CD8-positive, alpha-beta memory T cell (primary cell): ENCODE measurements around the gene AGL. TPM values are rescaled to one million over a fixed set of nuclear protein-coding genes. Genes with fewer than 3 reads are reported as not detected.

ENCODE experiments used
- CTCF ChIA-PET: fragments of 350-600 bp; sonication (Branson Sonifier 250); formaldehyde crosslinking; loops from one replicate; lab custom pipeline; 2021; ENCODE audit warnings: antibody characterized with exemption; lab: Charles Lee
- POLR2A ChIA-PET: fragments of 350-600 bp; sonication (Branson Sonifier 250); formaldehyde crosslinking; loops from one replicate; lab custom pipeline; 2021; ENCODE audit warnings: antibody characterized with exemption; lab: Charles Lee
- DNase-seq, 5 donors: peaks; one replicate each; pipeline versions ENCODE4 v3.0.0 to v3.0.0-alpha.2; 2020 to 2022; ENCODE audit warnings: mixed read lengths in 1 of 5
- H3K27ac ChIP-seq: one replicate; pipeline ENCODE4 v1.7.0; 2013; ENCODE audit warnings: low read depth, mild to moderate bottlenecking, low read length, moderate library complexity
- H3K27me3 ChIP-seq: 2 replicates; pipeline ENCODE4 v1.7.0; 2013; ENCODE audit warnings: low read length, mild to moderate bottlenecking; ENCODE audit not compliant: insufficient read depth, poor library complexity, severe bottlenecking
- H3K36me3 ChIP-seq: 2 replicates; pipeline ENCODE4 v1.7.0; 2013; ENCODE audit warnings: mild to moderate bottlenecking, low read length, moderate library complexity; ENCODE audit not compliant: insufficient read depth
- H3K4me1 ChIP-seq: 2 replicates; pipeline ENCODE4 v1.7.0; 2013; ENCODE audit warnings: mild to moderate bottlenecking, low read length, moderate library complexity; ENCODE audit not compliant: insufficient read depth
- H3K4me3 ChIP-seq: 2 replicates; pipeline ENCODE4 v1.7.0; 2013; ENCODE audit warnings: mild to moderate bottlenecking, low read length
- H3K9me3 ChIP-seq: 2 replicates; pipeline ENCODE4 v1.7.0; 2013; ENCODE audit warnings: mild to moderate bottlenecking, low read length
- H3K27ac Mint-ChIP-seq, 8 donors: one replicate each; pipeline ENCODE4 v1.8.0; 2020 to 2021; ENCODE audit warnings: mixed read lengths in 8 of 8, mild to moderate bottlenecking in 6 of 8, inconsistent platforms in 3 of 8, moderate library complexity in 3 of 8
- H3K27me3 Mint-ChIP-seq, 2 donors: one replicate each; pipeline ENCODE4 v1.8.0; 2020 to 2021; ENCODE audit warnings: mixed read lengths in 2 of 2, mild to moderate bottlenecking in 1 of 2, moderate library complexity in 1 of 2
- H3K36me3 Mint-ChIP-seq, 3 donors: one replicate each; pipeline ENCODE4 v1.8.0; 2020 to 2021; ENCODE audit warnings: mixed read lengths in 3 of 3, inconsistent platforms in 1 of 3, mild to moderate bottlenecking in 1 of 3
- H3K4me1 Mint-ChIP-seq, 3 donors: one replicate each; pipeline ENCODE4 v1.8.0; 2020 to 2021; ENCODE audit warnings: mixed read lengths in 3 of 3, inconsistent platforms in 1 of 3, mild to moderate bottlenecking in 1 of 3
- H3K4me3 Mint-ChIP-seq, 7 donors: one replicate each; pipeline ENCODE4 v1.8.0; 2020 to 2021; ENCODE audit warnings: mixed read lengths in 7 of 7, mild to moderate bottlenecking in 6 of 7, moderate library complexity in 4 of 7, inconsistent platforms in 2 of 7
- H3K9me3 Mint-ChIP-seq, 5 donors: one replicate each; pipeline ENCODE4 v1.8.0; 2020 to 2022; ENCODE audit warnings: mixed read lengths in 5 of 5, mild to moderate bottlenecking in 3 of 5, moderate library complexity in 2 of 5, inconsistent platforms in 1 of 5
- polyA plus RNA-seq: library from polyadenylated mRNA; unstranded; fragments of 300-500 nt; fragmentation: Illumina TruSeq; gene quantifications from one replicate; pipeline ENCODE4 v1.2.3, GENCODE V29; 2021
- total RNA-seq, 2 experiments: library from RNA; stranded (reverse); gene quantifications; one replicate each; pipeline ENCODE4 v1.2.3, GENCODE V29; 2021

The AGL gene
- 10 to 100 TPM; 16.4 TPM for total RNA-seq
- 8.0 TPM for polyA plus RNA-seq

DNA sequence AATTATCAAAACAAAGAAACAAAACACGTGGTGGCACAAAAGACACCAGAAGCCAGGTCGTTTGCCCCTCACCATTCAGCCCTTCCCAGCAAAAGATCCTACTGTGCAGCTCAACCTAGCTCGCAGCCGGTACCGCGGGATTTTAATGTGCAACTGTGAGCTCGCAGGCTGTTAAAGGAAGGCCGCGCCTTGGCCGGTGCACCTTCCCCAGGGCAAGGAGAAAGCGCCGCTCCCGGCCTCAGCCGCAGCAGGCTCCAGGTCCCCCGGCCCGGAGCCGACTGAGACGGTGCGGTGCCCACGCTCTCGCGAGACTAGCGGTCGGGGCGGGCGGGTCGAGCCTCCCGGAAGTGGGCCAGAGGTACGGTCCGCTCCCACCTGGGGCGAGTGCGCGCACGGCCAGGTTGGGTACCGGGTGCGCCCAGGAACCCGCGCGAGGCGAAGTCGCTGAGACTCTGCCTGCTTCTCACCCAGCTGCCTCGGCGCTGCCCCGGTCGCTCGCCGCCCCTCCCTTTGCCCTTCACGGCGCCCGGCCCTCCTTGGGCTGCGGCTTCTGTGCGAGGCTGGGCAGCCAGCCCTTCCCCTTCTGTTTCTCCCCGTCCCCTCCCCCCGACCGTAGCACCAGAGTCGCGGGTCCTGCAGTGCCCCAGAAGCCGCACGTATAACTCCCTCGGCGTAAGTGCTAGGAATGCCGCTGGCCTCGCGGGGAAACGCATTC lies at the start of gene AGL:
Gene AGL (plus strand): TSS at position 618 of the 715 bp plus-strand sequence. CDS start 682 bp downstream, outside the sequence.
- H3K9me3 Mint-ChIP-seq = no peaks in the 10 kb centered on the region
- H3K27ac Mint-ChIP-seq = peak within 1 kb of the TSS; percentile 70 to 100 (median 96)
- peak within 1 kb of the TSS; percentile 66 for H3K27ac ChIP-seq
- ChIA-PET POLR2A (interaction anchor here (1.3 kb wide), 1 partner anchor 188 kb away, joined by 3 read pairs; a partner anchor contains a TSS), CTCF (no interaction called here)
- peak within 1 kb of the TSS; percentile 79 for H3K4me3 ChIP-seq
- peaks cover 30 to 40% (median 37%) of the 10 kb centered on the region in 3 donors for H3K4me1 Mint-ChIP-seq
- no peaks in the 10 kb centered on the region for H3K27me3 ChIP-seq
- H3K4me1 ChIP-seq = peaks cover 20% of the 10 kb centered on the region
- peaks cover 0 to 25% (median 2%) of the 10 kb centered on the region in 3 donors for H3K36me3 Mint-ChIP-seq
- H3K4me3 Mint-ChIP-seq = peak within 1 kb of the TSS; percentile 90 to 100 (median 97)
- no peaks in the 10 kb centered on the region for H3K27me3 Mint-ChIP-seq
- peak; percentile 81 to 92 (median 87) for DNase-seq
- H3K36me3 ChIP-seq = no peaks in the 10 kb centered on the region
- H3K9me3 ChIP-seq = no peaks in the 10 kb centered on the region

- no peaks in the 10 kb centered on the region for H3K36me3 Mint-ChIP-seq
- ChIA-PET POLR2A (no interaction called here), CTCF (no interaction called here)
- H3K27ac ChIP-seq = no peak overlapping the region
- H3K9me3 ChIP-seq = no peaks in the 10 kb centered on the region
- H3K36me3 ChIP-seq = no peaks in the 10 kb centered on the region
- no peak overlapping the region for H3K27ac Mint-ChIP-seq
- peaks cover 9% of the 10 kb centered on the region in 2 donors for H3K27me3 Mint-ChIP-seq
- no peaks in the 10 kb centered on the region for H3K9me3 Mint-ChIP-seq
- H3K4me3 ChIP-seq = no peak overlapping the region
- no peaks in the 10 kb centered on the region for H3K27me3 ChIP-seq
- H3K4me1 Mint-ChIP-seq = no peaks in the 10 kb centered on the region
- H3K4me3 Mint-ChIP-seq = no peak overlapping the region
- no peak for DNase-seq
- H3K4me1 ChIP-seq = no peaks in the 10 kb centered on the region
These were observed 48.6 kb upstream of the AGL start for GRCh38 chr1:99801584-99801983.

GRCh38 chr1:99806882-99807281 lies 43.3 kb upstream of the AGL start:
- POLR2A ChIA-PET = no interaction called here
- Histone ChIP-seq H3K27me3 (no peaks in the 10 kb centered on the region), H3K27ac (no peak overlapping the region), H3K9me3 (no peaks in the 10 kb centered on the region), H3K36me3 (no peaks in the 10 kb centered on the region), H3K4me3 (no peak overlapping the region), H3K4me1 (no peaks in the 10 kb centered on the region)
- Mint-ChIP-seq H3K4me3 (no peak overlapping the region), H3K27me3 (peaks cover 4 to 21% of the 10 kb centered on the region in 2 donors), H3K4me1 (peaks cover 5 to 6% (median 5%) of the 10 kb centered on the region in 3 donors), H3K36me3 (no peaks in the 10 kb centered on the region), H3K27ac (no peak overlapping the region), H3K9me3 (no peaks in the 10 kb centered on the region)
- DNase-seq = no peak
- CTCF ChIA-PET = interaction anchor here (1.0 to 2.2 kb wide), 4 partner anchors 9 to 1062 kb away, joined by 3 to 8 read pairs (median 4); no protein-coding TSS in a partner anchor

- no peak overlapping the region for H3K27ac Mint-ChIP-seq
- ChIA-PET CTCF (interaction anchor here (2.2 kb wide), 1 partner anchor 1060 kb away, joined by 8 read pairs; no protein-coding TSS in a partner anchor), POLR2A (no interaction called here)
- H3K27me3 ChIP-seq = no peaks in the 10 kb centered on the region
- peaks cover 5 to 6% (median 5%) of the 10 kb centered on the region in 3 donors for H3K4me1 Mint-ChIP-seq
- H3K9me3 Mint-ChIP-seq = no peaks in the 10 kb centered on the region
- H3K9me3 ChIP-seq = no peaks in the 10 kb centered on the region
- H3K36me3 ChIP-seq = no peaks in the 10 kb centered on the region
- H3K27me3 Mint-ChIP-seq = peaks cover 4 to 27% of the 10 kb centered on the region in 2 donors
- H3K4me3 Mint-ChIP-seq = peak overlapping the region in 1 of 7 donors; percentile 74
- peak in 3 of 5 donors; percentile 2 to 54 (median 51) for DNase-seq
- H3K4me3 ChIP-seq = no peak overlapping the region
- peak overlapping the region; percentile 19 for H3K27ac ChIP-seq
- H3K36me3 Mint-ChIP-seq = no peaks in the 10 kb centered on the region
- no peaks in the 10 kb centered on the region for H3K4me1 ChIP-seq
These were observed 41.6 kb upstream of the AGL start for GRCh38 chr1:99808391-99809115.

DNA sequence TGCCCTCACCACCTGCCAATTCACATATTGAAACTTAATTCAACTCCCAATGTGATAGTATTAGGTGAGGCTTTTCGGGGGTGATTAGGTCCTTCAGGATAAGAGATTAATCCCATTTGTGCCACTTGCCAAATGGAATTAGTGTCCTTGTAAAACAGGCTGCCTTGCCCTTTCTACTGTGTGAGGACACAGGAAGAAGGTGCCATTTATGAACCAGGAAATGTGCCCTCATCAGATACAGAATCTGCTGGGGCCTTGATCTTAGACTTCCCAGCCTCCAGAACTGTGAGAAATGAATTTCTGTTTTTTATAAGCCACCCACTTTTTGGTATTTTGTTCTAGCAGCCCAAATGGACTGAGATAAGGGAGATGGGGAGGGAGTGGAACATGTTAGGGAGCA lies 39.1 kb upstream of the AGL start:
- no peaks in the 10 kb centered on the region for H3K4me1 ChIP-seq
- no peak overlapping the region for H3K27ac ChIP-seq
- Mint-ChIP-seq H3K4me1 (peaks cover 5 to 6% (median 5%) of the 10 kb centered on the region in 3 donors), H3K27ac (peak overlapping the region in 1 of 8 donors; percentile 7), H3K9me3 (no peaks in the 10 kb centered on the region), H3K27me3 (peaks cover 6 to 33% of the 10 kb centered on the region in 2 donors), H3K4me3 (no peak overlapping the region), H3K36me3 (no peaks in the 10 kb centered on the region)
- DNase-seq = no peak
- H3K27me3 ChIP-seq = no peaks in the 10 kb centered on the region
- H3K9me3 ChIP-seq = no peaks in the 10 kb centered on the region
- ChIA-PET CTCF (interaction anchor here (1.2 kb wide), 1 partner anchor 9 kb away, joined by 4 read pairs; no protein-coding TSS in a partner anchor), POLR2A (no interaction called here)
- no peak overlapping the region for H3K4me3 ChIP-seq
- no peaks in the 10 kb centered on the region for H3K36me3 ChIP-seq

GRCh38 chr1:99811747-99812146 lies 38.4 kb upstream of the AGL start:
- Mint-ChIP-seq H3K4me1 (peaks cover 5 to 6% (median 5%) of the 10 kb centered on the region in 3 donors), H3K27me3 (peaks cover 6 to 33% of the 10 kb centered on the region in 2 donors), H3K4me3 (no peak overlapping the region), H3K36me3 (no peaks in the 10 kb centered on the region), H3K9me3 (no peaks in the 10 kb centered on the region), H3K27ac (no peak overlapping the region)
- DNase-seq = no peak
- H3K27ac ChIP-seq = no peak overlapping the region
- H3K4me1 ChIP-seq = no peaks in the 10 kb centered on the region
- no peaks in the 10 kb centered on the region for H3K9me3 ChIP-seq
- H3K36me3 ChIP-seq = no peaks in the 10 kb centered on the region
- ChIA-PET POLR2A (no interaction called here), CTCF (interaction anchor here (1.2 kb wide), 1 partner anchor 8 kb away, joined by 4 read pairs; no protein-coding TSS in a partner anchor)
- no peaks in the 10 kb centered on the region for H3K27me3 ChIP-seq
- H3K4me3 ChIP-seq = no peak overlapping the region

GRCh38 chr1:99814373-99814900 lies 35.7 kb upstream of the AGL start:
- Histone ChIP-seq H3K27ac (no peak overlapping the region), H3K9me3 (no peaks in the 10 kb centered on the region), H3K4me1 (no peaks in the 10 kb centered on the region), H3K4me3 (no peak overlapping the region), H3K36me3 (no peaks in the 10 kb centered on the region), H3K27me3 (no peaks in the 10 kb centered on the region)
- ChIA-PET POLR2A (no interaction called here), CTCF (no interaction called here)
- H3K9me3 Mint-ChIP-seq = no peaks in the 10 kb centered on the region
- H3K36me3 Mint-ChIP-seq = no peaks in the 10 kb centered on the region
- no peak overlapping the region for H3K27ac Mint-ChIP-seq
- H3K4me1 Mint-ChIP-seq = no peaks in the 10 kb centered on the region
- H3K27me3 Mint-ChIP-seq = peaks cover 4 to 17% of the 10 kb centered on the region in 2 donors
- no peak overlapping the region for H3K4me3 Mint-ChIP-seq
- no peak for DNase-seq
